CD14-positive monocyte (primary cell): ENCODE measurements around the gene TMEM192. TPM values are rescaled to one million over a fixed set of nuclear protein-coding genes. Genes with fewer than 3 reads are reported as not detected.
A peak's percentile ranks its signal among the peaks of the same experiment; 100 is the strongest.

Experiments used
- DNase-seq, 3 donors: peaks; one replicate each; pipeline ENCODE4 v3.0.0-alpha.2; 2011 to 2022
- H2AFZ ChIP-seq: 2 replicates; pipeline ENCODE4 v1.6.0; 2012; ENCODE audit warnings: mild to moderate bottlenecking, low read depth, low read length, inconsistent platforms; ENCODE audit not compliant: insufficient read depth, poor library complexity, severe bottlenecking
- H3K27ac ChIP-seq, 2 donors: 1 replicate in 1 of 2; 2 replicates in 1 of 2; pipeline ENCODE4 v1.5.1; 2012 to 2013; ENCODE audit warnings: low read length in 2 of 2, control low read depth in 1 of 2, inconsistent platforms in 1 of 2, low read depth in 1 of 2, mild to moderate bottlenecking in 1 of 2
- H3K27me3 ChIP-seq, 2 donors: one replicate each; pipeline versions ENCODE4 v1.6.0 to v1.6.1; 2011 to 2013; ENCODE audit warnings: low read length in 2 of 2; ENCODE audit not compliant: control insufficient read depth in 2 of 2, insufficient read depth in 2 of 2
- H3K36me3 ChIP-seq, 2 donors: replicated peaks in 1 of 2; 1 replicate in 1 of 2; 2 replicates in 1 of 2; pipeline versions ENCODE4 v1.5.1 to v1.6.1; 2012 to 2013; ENCODE audit warnings: low read length in 2 of 2, control low read depth in 1 of 2, inconsistent platforms in 1 of 2, mild to moderate bottlenecking in 1 of 2; ENCODE audit not compliant: insufficient read depth in 2 of 2, control insufficient read depth in 1 of 2
- H3K4me1 ChIP-seq, 2 donors: 1 replicate in 1 of 2; 2 replicates in 1 of 2; pipeline versions ENCODE4 v1.5.1 to v1.6.1; 2012 to 2013; ENCODE audit warnings: low read length in 2 of 2, control low read depth in 1 of 2, inconsistent platforms in 1 of 2, mild to moderate bottlenecking in 1 of 2, moderate library complexity in 1 of 2; ENCODE audit not compliant: insufficient read depth in 2 of 2, control insufficient read depth in 1 of 2
- H3K4me2 ChIP-seq: replicated peaks from 2 replicates; pipeline ENCODE3; 2012; ENCODE audit warnings: low read length, moderate library complexity, mild to moderate bottlenecking; ENCODE audit not compliant: poor library complexity, severe bottlenecking; ENCODE audit errors: extremely low read depth
- H3K4me3 ChIP-seq, 3 experiments: fragments of 200-600 bp in 1 of 3; sonication (generic) in 1 of 3; replicated peaks in 1 of 3; 1 replicate in 2 of 3; 2 replicates in 1 of 3; pipeline ENCODE4 v1.5.1; 2011 to 2013; ENCODE audit warnings: low read length in 3 of 3, mild to moderate bottlenecking in 3 of 3, control low read depth in 2 of 3, low read depth in 2 of 3, inconsistent platforms in 1 of 3, moderate library complexity in 1 of 3
- H3K79me2 ChIP-seq: 2 replicates; pipeline ENCODE4 v1.6.0; 2012; ENCODE audit warnings: mild to moderate bottlenecking, control low read depth, inconsistent platforms, low read length, moderate library complexity; ENCODE audit not compliant: insufficient read depth
- H3K9ac ChIP-seq: 2 replicates; pipeline ENCODE4 v1.6.0; 2017; ENCODE audit warnings: low read length, mild to moderate bottlenecking; ENCODE audit not compliant: insufficient read depth, poor library complexity, severe bottlenecking
- H3K9me3 ChIP-seq, 2 donors: replicated peaks in 1 of 2; 1 replicate in 1 of 2; 2 replicates in 1 of 2; pipeline versions ENCODE4 v1.5.1 to v1.6.1; 2012 to 2013; ENCODE audit warnings: low read length in 2 of 2, control low read depth in 1 of 2; ENCODE audit not compliant: control insufficient read depth in 1 of 2, insufficient read depth in 1 of 2
- H4K20me1 ChIP-seq: 2 replicates; pipeline ENCODE4 v1.6.0; 2012; ENCODE audit warnings: mild to moderate bottlenecking, low read length, control low read depth, moderate library complexity; ENCODE audit not compliant: insufficient read depth
- H3K27ac Mint-ChIP-seq, 7 donors: one replicate each; pipeline ENCODE4 v1.8.0; 2020; ENCODE audit warnings: mild to moderate bottlenecking in 7 of 7, mixed read lengths in 7 of 7, moderate library complexity in 6 of 7, inconsistent platforms in 2 of 7
- H3K27me3 Mint-ChIP-seq, 3 donors: one replicate each; pipeline ENCODE4 v1.8.0; 2021 to 2022; ENCODE audit warnings: low read depth in 3 of 3, mild to moderate bottlenecking in 3 of 3, mixed read lengths in 3 of 3, moderate library complexity in 3 of 3, inconsistent platforms in 1 of 3
- H3K36me3 Mint-ChIP-seq, 2 donors: one replicate each; pipeline ENCODE4 v1.8.0; 2020; ENCODE audit warnings: mixed read lengths in 2 of 2, inconsistent platforms in 1 of 2, mild to moderate bottlenecking in 1 of 2
- H3K4me1 Mint-ChIP-seq: one replicate; pipeline ENCODE4 v1.8.0; 2020; ENCODE audit warnings: mild to moderate bottlenecking, mixed read lengths
- H3K4me3 Mint-ChIP-seq, 2 donors: one replicate each; pipeline ENCODE4 v1.8.0; 2020; ENCODE audit warnings: mild to moderate bottlenecking in 2 of 2, mixed read lengths in 2 of 2, moderate library complexity in 1 of 2
- H3K9me3 Mint-ChIP-seq, 7 donors: one replicate each; pipeline ENCODE4 v1.8.0; 2020 to 2022; ENCODE audit warnings: mixed read lengths in 7 of 7, mild to moderate bottlenecking in 6 of 7, moderate library complexity in 6 of 7, inconsistent platforms in 2 of 7
- WGBS: methylation state at CpG from one replicate; pipeline ENCODE4 v1.1.5; 2013; ENCODE audit warnings: missing lambda C conversion rate; ENCODE audit not compliant: insufficient coverage; 5-methylcytosine and 5-hydroxymethylcytosine counted together
- intact Hi-C, 2 donors: fragments of 100-400 bp; cut with micrococcal nuclease; formaldehyde crosslinking; loops; one replicate each; pipeline versions ENCODE4 v1.15.0 to v1.15.1; 2023
- polyA minus RNA-seq: library from RNA; depleted of rRNA, polyadenylated mRNA; stranded (reverse); fragments of >200 nt; gene quantifications from 2 replicates; pipeline ENCODE4 v1.2.3, GENCODE V29; 2012
- polyA plus RNA-seq, 3 donors: library from polyadenylated mRNA; depleted of rRNA in 1 of 3; unstranded in 2 of 3; stranded (reverse) in 1 of 3; fragments of 300-500 nt in 2 of 3; fragments of >200 nt in 1 of 3; fragmentation: Illumina TruSeq in 2 of 3; gene quantifications; 1 replicate in 2 of 3; 2 replicates in 1 of 3; pipeline ENCODE4 v1.2.3, GENCODE V29; 2012 to 2021
- total RNA-seq, 12 experiments: library from RNA in 1 of 12; stranded (reverse) in 1 of 12; fragments of 120-200 nt in 1 of 12; gene quantifications; one replicate each; pipeline ENCODE4 v1.2.4 and lab custom pipeline; 2013 to 2026; ENCODE audit warnings: mixed read lengths in 6 of 12, inconsistent platforms in 1 of 12
- TF ChIP-seq, protein P1 (sequence below): fragments of 200-600 bp; IDR thresholded peaks from one replicate; pipeline ENCODE4 v1.8.0; 2022; ENCODE audit warnings: antibody characterized with exemption, mild to moderate bottlenecking

TMEM192 gene
- total RNA-seq (2013), result 16.3 TPM
- polyA plus RNA-seq (10 to 100 TPM in 2 of 3 donors, 1 to 10 TPM in 1; 7.3 to 22.4 (median 15.5) TPM), polyA minus RNA-seq (5.4 and 11.0 TPM in 2 replicates), total RNA-seq (lab: John Stamatoyannopoulos, UW) (3.6 to 24.1 (median 20.0) reads per million in 11 experiments)

DNA sequence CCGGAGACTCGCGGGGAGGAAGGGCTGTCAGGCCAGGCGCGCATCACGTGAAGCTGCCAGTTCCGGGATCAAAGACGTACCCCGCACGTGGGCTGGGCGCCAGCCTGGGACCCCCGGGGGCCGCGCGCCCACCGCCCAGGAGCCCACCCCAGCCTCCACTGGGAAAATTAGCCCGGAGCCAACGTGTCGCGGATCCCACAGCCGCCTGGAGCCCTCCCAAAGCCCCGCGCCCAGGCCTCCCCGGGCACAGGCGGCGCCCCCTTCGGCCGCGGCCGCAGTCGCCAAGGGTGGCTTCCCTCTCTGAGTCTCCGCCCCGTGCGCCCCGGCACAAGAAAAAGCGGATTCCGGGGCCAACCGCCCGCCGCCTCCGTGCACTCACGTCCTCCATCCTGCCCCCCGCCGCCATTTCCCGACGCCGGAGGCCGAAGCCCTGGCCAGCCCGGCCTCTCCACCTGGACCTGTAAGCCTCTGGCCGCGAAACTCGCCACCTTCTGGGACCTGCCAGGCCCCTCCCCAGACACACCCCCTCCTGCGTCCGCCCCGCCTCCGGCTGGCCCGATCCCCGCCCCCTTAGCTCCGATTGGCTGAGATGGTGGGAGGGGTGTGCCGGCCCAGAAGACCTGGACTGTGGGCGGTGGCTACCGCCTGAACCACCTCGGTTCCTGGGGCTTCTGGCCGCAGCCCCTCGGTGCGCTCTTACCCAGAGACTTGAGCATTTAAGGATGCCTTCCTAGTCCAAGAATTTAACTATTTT is at the start of gene TMEM192:
Gene TMEM192, minus strand, starts transcription at position 493 of the 754 bp plus-strand sequence. Its CDS starts 87 bp downstream, at position 406.
- intact Hi-C loops, result loop anchor here in 1 of 2 donors (5.0 kb wide), 2 partner anchors 95 to 215 kb away; partner anchors contain the start of genes KLHL2 and MSMO1
- peak; percentile 74 to 85 (median 82) for DNase-seq
- H3K79me2 ChIP-seq, result peaks cover 21% of the 10 kb centered on the region
- TF ChIP-seq, protein P1, sequence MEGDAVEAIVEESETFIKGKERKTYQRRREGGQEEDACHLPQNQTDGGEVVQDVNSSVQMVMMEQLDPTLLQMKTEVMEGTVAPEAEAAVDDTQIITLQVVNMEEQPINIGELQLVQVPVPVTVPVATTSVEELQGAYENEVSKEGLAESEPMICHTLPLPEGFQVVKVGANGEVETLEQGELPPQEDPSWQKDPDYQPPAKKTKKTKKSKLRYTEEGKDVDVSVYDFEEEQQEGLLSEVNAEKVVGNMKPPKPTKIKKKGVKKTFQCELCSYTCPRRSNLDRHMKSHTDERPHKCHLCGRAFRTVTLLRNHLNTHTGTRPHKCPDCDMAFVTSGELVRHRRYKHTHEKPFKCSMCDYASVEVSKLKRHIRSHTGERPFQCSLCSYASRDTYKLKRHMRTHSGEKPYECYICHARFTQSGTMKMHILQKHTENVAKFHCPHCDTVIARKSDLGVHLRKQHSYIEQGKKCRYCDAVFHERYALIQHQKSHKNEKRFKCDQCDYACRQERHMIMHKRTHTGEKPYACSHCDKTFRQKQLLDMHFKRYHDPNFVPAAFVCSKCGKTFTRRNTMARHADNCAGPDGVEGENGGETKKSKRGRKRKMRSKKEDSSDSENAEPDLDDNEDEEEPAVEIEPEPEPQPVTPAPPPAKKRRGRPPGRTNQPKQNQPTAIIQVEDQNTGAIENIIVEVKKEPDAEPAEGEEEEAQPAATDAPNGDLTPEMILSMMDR, result no peak
- peaks cover 10 to 18% of the 10 kb centered on the region in 2 donors for H3K4me1 ChIP-seq
- peak within 1 kb of the TSS; percentile 74 to 96 (median 82) for H3K4me3 ChIP-seq
- peak within 1 kb of the TSS; percentile 92 for H3K9ac ChIP-seq
- H3K27ac ChIP-seq, result peak within 1 kb of the TSS; percentile 69 to 90
- H3K27me3 ChIP-seq, result no peaks in the 10 kb centered on the region
- peaks cover 0 to 5% of the 10 kb centered on the region in 2 donors for H3K36me3 ChIP-seq
- peaks cover 16% of the 10 kb centered on the region for H3K4me1 Mint-ChIP-seq
- H3K27me3 Mint-ChIP-seq, result peaks cover 0 to 4% (median 0%) of the 10 kb centered on the region in 3 donors
- no peaks in the 10 kb centered on the region for H3K9me3 ChIP-seq
- peaks cover 0 to 2% (median 0%) of the 10 kb centered on the region in 7 donors for H3K9me3 Mint-ChIP-seq
- H3K4me2 ChIP-seq, result peak within 1 kb of the TSS; percentile 90
- peaks cover 5 to 9% of the 10 kb centered on the region in 2 donors for H3K36me3 Mint-ChIP-seq
- H2AFZ ChIP-seq, result peak within 1 kb of the TSS; percentile 96
- under 1% methylated on average over 52 of the region's 66 CpGs for WGBS
- H4K20me1 ChIP-seq, result peaks cover 7% of the 10 kb centered on the region
- H3K4me3 Mint-ChIP-seq, result peak within 1 kb of the TSS; percentile 93 to 98
- peak within 1 kb of the TSS; percentile 88 to 98 (median 96) for H3K27ac Mint-ChIP-seq

DNA sequence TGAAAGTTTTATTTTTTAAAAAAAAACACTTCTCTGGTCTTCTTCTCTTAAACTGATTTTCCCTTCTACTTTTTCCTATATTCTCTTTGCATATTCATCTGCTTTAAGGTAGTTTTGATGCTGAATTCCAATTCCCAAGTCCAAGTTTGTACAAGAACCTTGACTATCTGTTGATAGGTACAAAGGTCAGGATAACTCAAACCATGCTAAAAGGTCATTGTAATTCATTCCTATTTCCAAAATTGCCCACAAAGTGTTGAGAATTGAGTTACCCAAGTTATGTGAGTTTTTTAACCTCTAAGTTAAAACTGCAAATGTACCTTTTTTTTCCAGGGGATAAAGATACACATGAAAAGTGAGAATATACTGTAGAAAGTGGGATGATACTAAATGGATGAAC is 46.1 kb upstream of the TMEM192 start:
- no peak for DNase-seq
- no peaks in the 10 kb centered on the region for H3K9me3 ChIP-seq
- Mint-ChIP-seq H3K9me3 (peaks cover 0 to 12% (median 9%) of the 10 kb centered on the region in 7 donors), H3K4me1 (no peaks in the 10 kb centered on the region), H3K27me3 (peaks cover 0 to 2% (median 2%) of the 10 kb centered on the region in 3 donors), H3K27ac (no peak overlapping the region), H3K36me3 (no peaks in the 10 kb centered on the region), H3K4me3 (no peak overlapping the region)
- no peaks in the 10 kb centered on the region for H4K20me1 ChIP-seq
- no peaks in the 10 kb centered on the region for H3K4me1 ChIP-seq
- no peak overlapping the region for H3K9ac ChIP-seq
- H3K4me3 ChIP-seq, result no peak overlapping the region
- intact Hi-C loops, result no loop called here
- TF ChIP-seq, protein P1, result no peak
- no peak overlapping the region for H2AFZ ChIP-seq
- no peaks in the 10 kb centered on the region for H3K79me2 ChIP-seq
- H3K27ac ChIP-seq, result no peak overlapping the region
- H3K27me3 ChIP-seq, result no peaks in the 10 kb centered on the region
- no peak overlapping the region for H3K4me2 ChIP-seq
- H3K36me3 ChIP-seq, result no peaks in the 10 kb centered on the region
